Uterus (tissue), 4 donors: Measurements from ENCODE around the gene RFX2. TPM values are rescaled to one million over a fixed set of nuclear protein-coding genes. Genes with fewer than 3 reads are reported as not detected.

Source experiments
- DNase-seq, 2 donors: peaks; one replicate each; pipeline ENCODE4 v3.0.0-alpha.2; 2019 to 2020
- H3K27ac ChIP-seq, 2 donors: fragments of 200-600 bp; sonication (generic); 1 replicate in 1 of 2; 2 replicates in 1 of 2; pipeline ENCODE4 v1.5.1; 2016 to 2018
- H3K27me3 ChIP-seq, 2 donors: fragments of 200-600 bp; sonication (generic); one replicate each; pipeline ENCODE4 v1.5.1; 2018 to 2019; ENCODE audit warnings: control low read depth in 1 of 2
- H3K36me3 ChIP-seq, 2 donors: fragments of 200-600 bp; sonication (generic); one replicate each; pipeline ENCODE4 v1.5.1; 2019; ENCODE audit warnings: control low read depth in 1 of 2
- H3K4me1 ChIP-seq, 2 donors: fragments of 200-600 bp; sonication (generic); one replicate each; pipeline ENCODE4 v1.5.1; 2018 to 2019; ENCODE audit warnings: control low read depth in 1 of 2
- H3K4me3 ChIP-seq, 2 donors: fragments of 200-600 bp; sonication (generic); 1 replicate in 1 of 2; 2 replicates in 1 of 2; pipeline ENCODE4 v1.5.1; 2018 to 2019; ENCODE audit warnings: mild to moderate bottlenecking in 1 of 2
- H3K9me3 ChIP-seq, 2 donors: fragments of 200-600 bp; sonication (generic); one replicate each; pipeline ENCODE4 v1.5.1; 2019; ENCODE audit warnings: control low read depth in 1 of 2
- CTCF ChIP-seq, 4 experiments: fragments of 200-600 bp in 2 of 4; fragments of 450-650 bp in 2 of 4; sonication (generic) in 2 of 4; IDR thresholded peaks; one replicate each; pipeline ENCODE4 v1.5.1; 2016 to 2019; ENCODE audit warnings: antibody characterized with exemption in 4 of 4, mild to moderate bottlenecking in 2 of 4, moderate library complexity in 1 of 4
- POLR2A ChIP-seq, 2 donors: fragments of 450-650 bp; IDR thresholded peaks; one replicate each; pipeline ENCODE4 v1.6.1; 2016; ENCODE audit warnings: antibody characterized with exemption in 2 of 2, mild to moderate bottlenecking in 1 of 2, moderate library complexity in 1 of 2
- intact Hi-C: fragments of 100-400 bp; cut with DNase I; formaldehyde crosslinking; loops from one replicate; pipeline ENCODE4 v1.15.1; 2023; ENCODE audit warnings: low total_unique reads
- total RNA-seq, 4 donors: library from RNA; depleted of rRNA in 3 of 4; stranded (reverse); fragments of >200 nt in 3 of 4; gene quantifications; one replicate each; pipeline versions ENCODE4 v1.1.0 to v1.2.4, GENCODE V29; 2014 to 2023
- donor health status: DM: yes; HTN: yes; CAD: no.

The RFX2 gene
- total RNA-seq, 4 donors from 2014 or later: 10.5 to 77.9 (median 22.8) TPM

GRCh38 chr19:5948752-5949564, 161.3 kb downstream of the RFX2 start:
- H3K27ac ChIP-seq: peak overlapping the region; percentile 50 to 78
- no peaks in the 10 kb centered on the region for H3K36me3 ChIP-seq
- DNase-seq: no peak

GRCh38 chr19:5947435-5947834, 162.9 kb downstream of the RFX2 start:
- no peaks in the 10 kb centered on the region for H3K9me3 ChIP-seq
- no peaks in the 10 kb centered on the region for H3K27me3 ChIP-seq
- no peak for TF ChIP-seq CTCF (IDR thresholded peaks at IDR 0.05)
- no peak for TF ChIP-seq POLR2A (IDR thresholded peaks at IDR 0.05)
- no peak overlapping the region for H3K4me3 ChIP-seq
- H3K36me3 ChIP-seq: no peaks in the 10 kb centered on the region
- H3K27ac ChIP-seq: peak overlapping the region; percentile 50 to 78
- peaks cover 10 to 25% of the 10 kb centered on the region in 2 donors for H3K4me1 ChIP-seq
- intact Hi-C loops: no loop called here
- DNase-seq: peak; percentile 81 to 83

More at GRCh38 chr19:5948752-5949564, 161.3 kb downstream of the RFX2 start:
- intact Hi-C loops: no loop called here
- TF ChIP-seq POLR2A (IDR thresholded peaks at IDR 0.05) (no peak), CTCF (IDR thresholded peaks at IDR 0.05) (no peak)
- Histone ChIP-seq H3K27me3 (no peaks in the 10 kb centered on the region), H3K9me3 (no peaks in the 10 kb centered on the region), H3K4me3 (no peak overlapping the region), H3K4me1 (peaks cover 10 to 29% of the 10 kb centered on the region in 2 donors)

GRCh38 chr19:5943623-5944022, 166.7 kb downstream of the RFX2 start:
- no peak overlapping the region for H3K4me3 ChIP-seq
- H3K9me3 ChIP-seq: no peaks in the 10 kb centered on the region
- no peaks in the 10 kb centered on the region for H3K27me3 ChIP-seq
- no peak for DNase-seq
- H3K27ac ChIP-seq: peak overlapping the region; percentile 31 to 40
- H3K4me1 ChIP-seq: peaks cover 0 to 9% of the 10 kb centered on the region in 2 donors
- intact Hi-C loops: no loop called here
- H3K36me3 ChIP-seq: no peaks in the 10 kb centered on the region
- no peak for TF ChIP-seq CTCF (IDR thresholded peaks at IDR 0.05)
- no peak for TF ChIP-seq POLR2A (IDR thresholded peaks at IDR 0.05)

Other genes with a start within 250 kb of the RFX2 start
- gene FUT5, start 240.0 kb downstream of the RFX2 start, total RNA-seq: not detected
- gene NDUFA11, start 206.7 kb downstream of the RFX2 start, total RNA-seq: 100 to 1,000 TPM in 3 of 4 donors, 10 to 100 TPM in 1; 68.7 to 261 (median 150) TPM
- gene VMAC, start 205.6 kb downstream of the RFX2 start, total RNA-seq: 10 to 100 TPM in 1 of 4 donors, 1 to 10 TPM in 3; 2.6 to 10.9 (median 7.1) TPM
- 10 to 100 TPM in 3 of 4 donors, 1 to 10 TPM in 1; 2.0 to 48.7 (median 12.4) TPM for gene CAPS, start 196.2 kb downstream of the RFX2 start, total RNA-seq
- 10 to 100 TPM; 40.9 to 98.1 (median 48.5) TPM for gene RANBP3, start 132.4 kb downstream of the RFX2 start, total RNA-seq
- not detected for gene ACSBG2, start 25.2 kb upstream of the RFX2 start, total RNA-seq
- gene MLLT1, start 169.5 kb upstream of the RFX2 start, total RNA-seq: 100 to 1,000 TPM in 1 of 4 donors, 10 to 100 TPM in 2, 1 to 10 TPM in 1; 5.9 to 103 (median 13.3) TPM
- gene ACER1, start 223.1 kb upstream of the RFX2 start, total RNA-seq: under 1 TPM in 1 of 4 donors, not detected in 3; 0.61 TPM